ENCODE measurements around the gene VDR. TPM values are rescaled to one million over a fixed set of nuclear protein-coding genes. Genes with fewer than 3 reads are reported as not detected.

Gene VDR
- polyA plus RNA-seq, 1 donor from 2014 or later = not detected

DNA sequence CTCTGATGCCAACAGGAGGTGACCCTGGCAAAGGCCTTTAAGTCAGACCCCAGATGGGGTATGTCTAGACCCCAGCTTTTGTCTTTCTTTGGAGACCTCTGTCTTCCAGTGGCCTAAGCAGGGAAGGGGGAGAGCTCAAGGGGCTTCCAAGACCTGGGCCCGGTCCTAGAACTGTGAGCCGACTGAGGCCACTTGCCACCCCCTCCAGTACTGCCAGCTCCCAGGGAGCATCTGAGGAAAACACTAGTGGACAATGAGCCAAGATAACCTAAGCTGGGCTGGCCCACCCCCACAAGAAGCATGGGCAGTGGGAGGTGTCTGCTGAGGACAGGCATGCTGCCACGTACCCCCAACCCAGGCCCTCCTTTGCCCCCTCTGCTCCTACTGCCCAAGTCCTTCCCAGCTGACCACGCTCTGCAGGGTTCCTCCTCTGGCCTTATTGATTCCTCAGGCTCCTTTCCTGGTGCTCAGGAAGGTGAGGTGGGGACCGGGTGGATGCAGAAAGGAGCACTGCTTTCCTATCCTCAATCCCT, 21.1 kb downstream of the VDR start:
- no peaks in the 10 kb centered on the region for H3F3A ChIP-seq (ENCODE audit: insufficient read depth, low read length, poor library complexity, severe bottlenecking)
- no peaks in the 10 kb centered on the region for H3K9me3 ChIP-seq (ENCODE audit: low read length)
- no peaks in the 10 kb centered on the region for H3K9me2 ChIP-seq (ENCODE audit: insufficient read depth, low read length)
- no peak for TF ChIP-seq MXI1 (conservative IDR thresholded peaks at IDR 0.05; ENCODE audit: poor library complexity, severe bottlenecking)
- no peak for TF ChIP-seq POLR2AphosphoS5 (IDR thresholded peaks at IDR 0.05)
- TF ChIP-seq, protein P1, sequence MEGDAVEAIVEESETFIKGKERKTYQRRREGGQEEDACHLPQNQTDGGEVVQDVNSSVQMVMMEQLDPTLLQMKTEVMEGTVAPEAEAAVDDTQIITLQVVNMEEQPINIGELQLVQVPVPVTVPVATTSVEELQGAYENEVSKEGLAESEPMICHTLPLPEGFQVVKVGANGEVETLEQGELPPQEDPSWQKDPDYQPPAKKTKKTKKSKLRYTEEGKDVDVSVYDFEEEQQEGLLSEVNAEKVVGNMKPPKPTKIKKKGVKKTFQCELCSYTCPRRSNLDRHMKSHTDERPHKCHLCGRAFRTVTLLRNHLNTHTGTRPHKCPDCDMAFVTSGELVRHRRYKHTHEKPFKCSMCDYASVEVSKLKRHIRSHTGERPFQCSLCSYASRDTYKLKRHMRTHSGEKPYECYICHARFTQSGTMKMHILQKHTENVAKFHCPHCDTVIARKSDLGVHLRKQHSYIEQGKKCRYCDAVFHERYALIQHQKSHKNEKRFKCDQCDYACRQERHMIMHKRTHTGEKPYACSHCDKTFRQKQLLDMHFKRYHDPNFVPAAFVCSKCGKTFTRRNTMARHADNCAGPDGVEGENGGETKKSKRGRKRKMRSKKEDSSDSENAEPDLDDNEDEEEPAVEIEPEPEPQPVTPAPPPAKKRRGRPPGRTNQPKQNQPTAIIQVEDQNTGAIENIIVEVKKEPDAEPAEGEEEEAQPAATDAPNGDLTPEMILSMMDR (IDR thresholded peaks at IDR 0.05; ENCODE audit: poor library complexity, severe bottlenecking) = no peak
- no peak for TF ChIP-seq TAF1 (IDR thresholded peaks at IDR 0.05; ENCODE audit: low read depth)
- TF ChIP-seq SMC3 (conservative IDR thresholded peaks at IDR 0.05; ENCODE audit: poor library complexity) = no peak
- no peak for TF ChIP-seq EZH2 (IDR thresholded peaks at IDR 0.05; ENCODE audit: borderline replicate concordance, insufficient read depth, low read length, poor library complexity, severe bottlenecking)
- H2AFZ ChIP-seq (ENCODE audit: low read depth, low read length) = no peak overlapping the region
- no peak overlapping the region for H3K4me2 ChIP-seq (ENCODE audit: low read length)
- no peak overlapping the region for H3K9ac ChIP-seq (ENCODE audit: low read length)
- H3K79me2 ChIP-seq (replicated peaks; ENCODE audit: insufficient read depth, low read length) = no peaks in the 10 kb centered on the region
- H3K36me3 ChIP-seq (ENCODE audit: insufficient read depth, low read length) = no peaks in the 10 kb centered on the region
- no peaks in the 10 kb centered on the region for H3K27me3 ChIP-seq (ENCODE audit: insufficient read depth, low read depth, low read length)
- no peaks in the 10 kb centered on the region for H4K20me1 ChIP-seq (ENCODE audit: insufficient read depth)
- H3K4me3 ChIP-seq (ENCODE audit: low read length) = no peak overlapping the region
- no peak overlapping the region for H3K27ac ChIP-seq (ENCODE audit: low read length)

DNA sequence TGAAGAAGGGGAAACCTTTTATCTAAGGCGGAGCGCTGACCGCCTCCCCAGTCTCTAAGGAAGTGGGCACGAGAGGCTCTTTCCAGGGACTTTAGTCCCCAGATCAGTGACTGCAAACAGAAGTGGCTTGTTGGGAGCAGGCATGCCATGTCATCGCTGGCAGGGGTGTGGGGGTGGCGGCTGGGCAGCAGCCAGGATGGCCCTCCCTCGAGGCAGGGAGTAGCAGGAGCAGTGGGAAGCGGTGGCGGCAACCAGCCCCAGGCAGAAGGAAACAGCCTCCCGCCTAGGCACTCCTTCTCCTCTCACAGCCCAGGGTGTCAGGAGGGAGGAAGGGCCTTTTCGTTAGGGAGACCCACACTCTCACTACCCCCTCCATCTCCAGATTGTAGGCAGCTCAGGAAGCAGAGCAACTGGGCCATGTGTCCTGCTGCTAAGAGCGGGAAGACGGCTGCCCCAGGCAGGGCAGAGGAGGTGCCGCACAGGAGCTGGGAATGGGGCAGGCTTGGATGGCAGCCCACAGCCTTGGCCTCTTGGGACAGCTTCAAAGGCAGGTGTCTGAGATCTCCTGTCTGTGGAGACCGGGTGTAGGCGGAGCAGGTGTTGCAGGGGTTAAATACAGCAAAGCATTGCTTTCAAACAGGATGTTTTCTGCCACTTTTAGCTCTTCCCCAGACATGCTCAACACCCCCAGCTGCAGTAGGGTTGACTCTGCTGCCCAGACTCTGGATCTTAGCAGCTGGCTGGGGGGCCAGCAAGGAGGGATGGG, 21.8 kb downstream of the VDR start:
- Histone ChIP-seq H3K4me2 (ENCODE audit: low read length) (no peak overlapping the region), H3K4me3 (ENCODE audit: low read length) (no peak overlapping the region), H3K9me3 (ENCODE audit: low read length) (no peaks in the 10 kb centered on the region)

DNA sequence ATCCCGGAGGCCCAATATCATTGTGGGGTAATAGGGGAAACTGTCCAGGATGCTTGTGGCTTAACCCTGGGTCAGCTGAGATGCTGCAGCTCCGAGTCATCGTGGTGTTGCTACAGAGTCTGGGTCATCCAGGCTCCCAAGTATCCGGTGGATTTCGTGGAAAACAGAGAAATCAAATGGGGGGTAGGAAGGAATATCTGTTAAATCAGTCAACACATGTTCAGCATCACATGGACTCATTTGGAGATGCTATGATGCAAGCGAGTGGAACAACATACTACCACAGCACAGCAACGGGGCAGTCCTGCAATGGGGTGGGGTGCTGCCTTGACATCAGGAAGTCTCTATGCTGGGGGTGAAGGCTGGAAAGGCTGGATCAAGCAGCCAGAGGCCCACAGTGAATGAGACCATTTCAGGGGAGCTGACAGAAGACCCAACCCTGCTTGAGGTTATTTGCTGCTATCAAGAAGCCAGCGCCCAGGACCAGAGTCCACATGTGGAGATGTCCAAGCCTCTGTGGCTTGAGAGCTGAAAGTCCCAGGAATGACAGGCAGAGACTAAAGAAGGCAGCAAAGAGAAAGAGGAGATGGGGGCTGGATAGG, 22.9 kb downstream of the VDR start:
- Histone ChIP-seq H3F3A (ENCODE audit: insufficient read depth, low read length, poor library complexity, severe bottlenecking) (no peaks in the 10 kb centered on the region), H2AFZ (ENCODE audit: low read depth, low read length) (no peak overlapping the region), H3K9ac (ENCODE audit: low read length) (no peak overlapping the region), H3K9me3 (ENCODE audit: low read length) (no peaks in the 10 kb centered on the region), H3K9me2 (ENCODE audit: insufficient read depth, low read length) (no peaks in the 10 kb centered on the region), H3K79me2 (replicated peaks; ENCODE audit: insufficient read depth, low read length) (no peaks in the 10 kb centered on the region), H4K20me1 (ENCODE audit: insufficient read depth) (no peaks in the 10 kb centered on the region), H3K27me3 (ENCODE audit: insufficient read depth, low read depth, low read length) (no peaks in the 10 kb centered on the region), H3K27ac (ENCODE audit: low read length) (no peak overlapping the region), H3K36me3 (ENCODE audit: insufficient read depth, low read length) (no peaks in the 10 kb centered on the region), H3K4me3 (ENCODE audit: low read length) (no peak overlapping the region), H3K4me2 (ENCODE audit: low read length) (no peak overlapping the region)
- TF ChIP-seq TAF1 (IDR thresholded peaks at IDR 0.05; ENCODE audit: low read depth) (no peak), RAD21 (conservative IDR thresholded peaks at IDR 0.05) (no peak), POLR2AphosphoS5 (IDR thresholded peaks at IDR 0.05) (no peak), MXI1 (conservative IDR thresholded peaks at IDR 0.05; ENCODE audit: poor library complexity, severe bottlenecking) (no peak)

More for the DNA sequence above, 21.8 kb downstream of the VDR start:
- Histone ChIP-seq H3K27ac (ENCODE audit: low read length) (no peak overlapping the region), H2AFZ (ENCODE audit: low read depth, low read length) (no peak overlapping the region), H3K79me2 (replicated peaks; ENCODE audit: insufficient read depth, low read length) (no peaks in the 10 kb centered on the region), H3F3A (ENCODE audit: insufficient read depth, low read length, poor library complexity, severe bottlenecking) (no peaks in the 10 kb centered on the region), H3K9me2 (ENCODE audit: insufficient read depth, low read length) (no peaks in the 10 kb centered on the region), H3K36me3 (ENCODE audit: insufficient read depth, low read length) (no peaks in the 10 kb centered on the region), H4K20me1 (ENCODE audit: insufficient read depth) (no peaks in the 10 kb centered on the region), H3K9ac (ENCODE audit: low read length) (no peak overlapping the region), H3K27me3 (ENCODE audit: insufficient read depth, low read depth, low read length) (no peaks in the 10 kb centered on the region)
- no peak for TF ChIP-seq EZH2 (IDR thresholded peaks at IDR 0.05; ENCODE audit: borderline replicate concordance, insufficient read depth, low read length, poor library complexity, severe bottlenecking)
